AG04449 (cell line): ENCODE measurements around the gene UPP2.

ENCODE experiments used
- CTCF ChIA-PET: fragments of 350-600 bp; formaldehyde crosslinking; extraction: SDS; loops from one replicate; lab custom pipeline; 2021; ENCODE audit warnings: antibody characterized with exemption; lab: Yijun Ruan, JAX
- POLR2A ChIA-PET: fragments of 400-600, 350-600 bp; formaldehyde crosslinking; extraction: SDS; loops from one replicate; lab custom pipeline; 2020; ENCODE audit warnings: antibody characterized with exemption, inconsistent platforms; lab: Yijun Ruan, JAX
- DNase-seq: peaks from one replicate; pipeline ENCODE4 v3.0.0-alpha.2; 2010; ENCODE audit warnings: low read depth, low spot score
- H3K4me3 ChIP-seq: 2 replicates; pipeline ENCODE4 v1.5.1; 2011; ENCODE audit warnings: low read depth, mild to moderate bottlenecking, control low read depth, low read length
- TF ChIP-seq, protein P1 (sequence below): IDR thresholded peaks from one replicate; pipeline ENCODE4 v1.5.1; 2011; ENCODE audit warnings: mild to moderate bottlenecking, moderate library complexity, low read length, control low read depth, inconsistent platforms; ENCODE audit not compliant: insufficient read depth; ENCODE audit errors: missing control alignments

Gene UPP2

GRCh38 chr2:158153270-158154015, 51.8 kb downstream of the UPP2 start:
- no peak overlapping the region for H3K4me3 ChIP-seq
- TF ChIP-seq, protein P1, sequence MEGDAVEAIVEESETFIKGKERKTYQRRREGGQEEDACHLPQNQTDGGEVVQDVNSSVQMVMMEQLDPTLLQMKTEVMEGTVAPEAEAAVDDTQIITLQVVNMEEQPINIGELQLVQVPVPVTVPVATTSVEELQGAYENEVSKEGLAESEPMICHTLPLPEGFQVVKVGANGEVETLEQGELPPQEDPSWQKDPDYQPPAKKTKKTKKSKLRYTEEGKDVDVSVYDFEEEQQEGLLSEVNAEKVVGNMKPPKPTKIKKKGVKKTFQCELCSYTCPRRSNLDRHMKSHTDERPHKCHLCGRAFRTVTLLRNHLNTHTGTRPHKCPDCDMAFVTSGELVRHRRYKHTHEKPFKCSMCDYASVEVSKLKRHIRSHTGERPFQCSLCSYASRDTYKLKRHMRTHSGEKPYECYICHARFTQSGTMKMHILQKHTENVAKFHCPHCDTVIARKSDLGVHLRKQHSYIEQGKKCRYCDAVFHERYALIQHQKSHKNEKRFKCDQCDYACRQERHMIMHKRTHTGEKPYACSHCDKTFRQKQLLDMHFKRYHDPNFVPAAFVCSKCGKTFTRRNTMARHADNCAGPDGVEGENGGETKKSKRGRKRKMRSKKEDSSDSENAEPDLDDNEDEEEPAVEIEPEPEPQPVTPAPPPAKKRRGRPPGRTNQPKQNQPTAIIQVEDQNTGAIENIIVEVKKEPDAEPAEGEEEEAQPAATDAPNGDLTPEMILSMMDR, result no peak
- POLR2A ChIA-PET, result no interaction called here
- DNase-seq, result no peak
- CTCF ChIA-PET, result no interaction called here

DNA sequence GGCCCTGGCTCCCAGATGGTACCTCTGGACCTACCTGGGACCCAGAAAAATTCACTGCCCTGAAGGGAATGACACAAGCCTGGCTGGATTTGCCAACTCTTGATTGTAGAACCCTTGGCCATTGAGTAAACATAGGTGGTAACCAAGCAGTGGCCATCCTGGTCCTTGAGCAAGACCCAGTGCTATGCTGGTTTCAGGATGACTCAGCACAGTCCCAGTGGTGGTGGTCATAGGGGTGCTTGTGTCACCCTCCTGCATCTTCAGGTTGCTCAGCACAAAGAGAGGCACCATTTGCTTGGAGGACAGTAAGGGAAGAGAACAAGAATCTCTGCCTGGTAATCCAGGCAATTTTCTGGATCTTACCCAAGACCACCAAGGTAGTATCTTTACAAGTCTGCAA, 52.9 kb downstream of the UPP2 start:
- ChIA-PET POLR2A (no interaction called here), CTCF (no interaction called here)
- H3K4me3 ChIP-seq, result no peak overlapping the region
- TF ChIP-seq, protein P1, result no peak
- no peak for DNase-seq

GRCh38 chr2:158172719-158173118, 71.0 kb downstream of the UPP2 start:
- no peak for DNase-seq
- no peak overlapping the region for H3K4me3 ChIP-seq
- ChIA-PET POLR2A (no interaction called here), CTCF (interaction anchor here (1.2 to 3.0 kb wide), 2 partner anchors 573 to 580 kb away, joined by 4 to 10 read pairs; no protein-coding TSS in a partner anchor)
- TF ChIP-seq, protein P1, result no peak

DNA sequence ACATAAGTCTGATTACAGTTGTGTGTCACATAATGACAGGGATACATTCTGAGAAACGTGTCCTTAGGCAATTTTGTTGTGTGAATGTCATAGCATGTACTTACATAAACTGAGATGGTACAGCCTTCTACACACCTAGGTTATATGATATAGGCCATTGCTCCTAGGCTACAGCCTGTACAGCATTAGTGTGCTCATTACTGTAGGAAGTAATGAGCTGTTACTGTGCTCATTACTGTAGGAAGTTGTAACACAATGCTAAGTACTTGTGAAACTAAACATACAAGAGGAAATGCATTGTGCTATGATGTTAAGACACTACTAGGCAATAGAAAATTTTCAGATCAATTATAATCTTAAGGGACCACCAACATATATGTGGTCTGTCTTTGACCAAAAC, 72.8 kb downstream of the UPP2 start:
- no peak for DNase-seq
- ChIA-PET CTCF (interaction anchor here (1.5 to 3.0 kb wide), 2 partner anchors 571 to 580 kb away, joined by 9 to 10 read pairs; no protein-coding TSS in a partner anchor), POLR2A (no interaction called here)
- no peak overlapping the region for H3K4me3 ChIP-seq
- TF ChIP-seq, protein P1, result no peak

DNA sequence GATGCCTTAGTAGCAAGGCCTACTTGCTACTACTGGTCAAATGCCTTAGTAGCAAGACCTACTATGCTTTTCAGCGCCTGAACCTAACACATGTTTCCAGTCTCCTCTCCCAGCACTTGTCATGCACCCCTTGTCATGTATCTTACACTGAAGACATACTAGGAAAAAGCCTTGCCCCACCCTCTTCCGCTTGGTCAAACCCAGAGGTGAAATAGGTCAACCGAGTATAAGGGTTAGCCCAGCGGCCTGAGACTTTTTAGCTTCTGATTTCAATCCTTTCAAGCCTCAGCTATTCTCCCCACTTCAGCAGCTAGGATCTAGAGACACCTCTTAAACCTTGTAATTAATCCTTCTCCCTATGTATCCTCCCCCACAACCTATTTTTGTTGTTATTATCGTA, 73.3 kb downstream of the UPP2 start:
- DNase-seq, result no peak
- TF ChIP-seq, protein P1, result no peak
- POLR2A ChIA-PET, result no interaction called here
- no peak overlapping the region for H3K4me3 ChIP-seq
- CTCF ChIA-PET, result interaction anchor here (1.5 to 3.0 kb wide), 2 partner anchors 571 to 580 kb away, joined by 9 to 10 read pairs; no protein-coding TSS in a partner anchor

DNA sequence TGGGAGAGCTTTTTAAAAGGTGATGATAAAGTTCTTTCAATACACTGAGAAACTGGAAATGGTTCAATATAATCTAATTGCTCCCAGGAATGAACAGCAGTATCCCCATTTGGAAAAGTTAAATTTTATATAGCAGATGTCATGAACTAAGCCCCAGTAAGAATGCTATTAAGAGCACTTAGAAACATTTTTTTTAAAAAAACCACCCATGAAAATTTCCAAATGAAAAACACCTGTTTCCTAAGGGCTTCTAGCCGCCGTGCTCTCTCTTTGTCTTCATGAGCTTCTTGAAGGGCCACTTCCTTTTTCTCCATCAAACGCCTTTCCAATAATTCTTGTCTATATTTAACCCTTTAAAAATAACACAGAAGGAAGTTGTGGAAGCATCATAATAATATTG, 77.0 kb downstream of the UPP2 start:
- DNase-seq, result no peak
- ChIA-PET POLR2A (no interaction called here), CTCF (interaction anchor here (0.8 to 5.3 kb wide), 6 partner anchors 9 to 576 kb away, joined by 4 to 76 read pairs (median 4); no protein-coding TSS in a partner anchor)
- TF ChIP-seq, protein P1, result no peak
- no peak overlapping the region for H3K4me3 ChIP-seq
